HG02852 (cell line): Measurements from ENCODE around the gene PKHD1.
"Not testable (repeated sequence)": the region's sequence is repeated elsewhere in the genome, so short reads cannot be mapped to it uniquely, and the experiment has no call there.

Experiments
- ATAC-seq: cut with Tn5 transposase; IDR thresholded peaks from one replicate; pipeline ENCODE4 v1.9.1; 2021; ENCODE audit warnings: mild to moderate bottlenecking, moderate library complexity; ENCODE audit not compliant: unreplicated experiment

The PKHD1 gene

DNA sequence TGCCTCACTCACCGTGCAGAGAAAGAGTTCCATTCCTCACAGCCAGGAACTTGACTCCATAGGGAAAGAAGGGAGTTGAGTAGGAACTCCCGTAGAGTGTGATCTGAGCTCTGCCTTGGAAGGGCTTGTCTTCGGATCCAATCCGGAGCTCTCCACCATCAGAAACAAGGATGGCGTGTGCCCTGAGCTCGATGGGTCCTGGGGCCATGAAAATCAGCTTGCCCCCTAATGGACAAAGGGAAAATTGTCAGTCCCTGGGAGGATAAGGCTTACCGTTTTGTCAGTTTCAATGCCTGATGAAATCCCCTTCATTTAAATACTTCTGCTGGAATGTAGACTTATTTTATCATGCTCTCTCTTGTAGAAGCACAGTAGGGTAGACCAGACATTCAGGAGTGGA, 153.3 kb downstream of the PKHD1 start:
- no peak for ATAC-seq

DNA sequence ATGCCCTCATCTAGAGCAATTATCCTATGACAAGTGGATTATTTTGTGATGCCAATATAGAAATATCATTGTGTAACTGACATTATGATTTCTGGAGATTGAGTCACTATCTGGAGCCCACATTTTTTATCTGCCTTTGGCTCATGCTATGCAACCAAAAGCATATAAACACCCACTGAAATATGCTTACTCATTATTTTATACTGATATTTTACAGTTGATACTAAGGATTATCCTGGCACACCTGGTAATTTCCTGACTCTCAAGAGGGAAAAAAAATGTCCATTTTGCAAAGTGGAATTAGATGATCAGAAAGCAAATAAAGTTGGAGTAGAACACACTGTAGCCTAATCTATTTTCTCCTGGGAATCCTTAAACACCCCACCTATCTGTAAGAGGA, 154.5 kb downstream of the PKHD1 start:
- no peak for ATAC-seq

DNA sequence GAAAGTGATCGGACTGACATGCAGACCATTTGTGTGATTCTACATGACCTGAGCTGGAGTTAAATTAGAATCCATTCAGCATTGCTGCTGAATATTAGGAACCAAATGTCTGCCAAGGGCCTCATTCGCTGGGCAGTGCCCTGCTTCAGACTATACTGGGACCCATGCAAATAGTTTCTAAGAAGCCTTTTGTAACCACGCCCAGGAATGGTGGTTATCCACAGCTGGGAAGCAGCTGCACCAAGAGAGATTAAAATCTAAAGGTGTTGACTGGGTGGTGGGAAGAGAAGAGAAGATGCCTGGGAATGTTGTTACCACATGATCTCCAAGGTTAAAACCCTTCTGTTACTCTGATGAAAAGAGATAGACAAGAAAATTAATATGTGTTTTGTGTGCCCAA, 156.8 kb downstream of the PKHD1 start:
- no peak for ATAC-seq

DNA sequence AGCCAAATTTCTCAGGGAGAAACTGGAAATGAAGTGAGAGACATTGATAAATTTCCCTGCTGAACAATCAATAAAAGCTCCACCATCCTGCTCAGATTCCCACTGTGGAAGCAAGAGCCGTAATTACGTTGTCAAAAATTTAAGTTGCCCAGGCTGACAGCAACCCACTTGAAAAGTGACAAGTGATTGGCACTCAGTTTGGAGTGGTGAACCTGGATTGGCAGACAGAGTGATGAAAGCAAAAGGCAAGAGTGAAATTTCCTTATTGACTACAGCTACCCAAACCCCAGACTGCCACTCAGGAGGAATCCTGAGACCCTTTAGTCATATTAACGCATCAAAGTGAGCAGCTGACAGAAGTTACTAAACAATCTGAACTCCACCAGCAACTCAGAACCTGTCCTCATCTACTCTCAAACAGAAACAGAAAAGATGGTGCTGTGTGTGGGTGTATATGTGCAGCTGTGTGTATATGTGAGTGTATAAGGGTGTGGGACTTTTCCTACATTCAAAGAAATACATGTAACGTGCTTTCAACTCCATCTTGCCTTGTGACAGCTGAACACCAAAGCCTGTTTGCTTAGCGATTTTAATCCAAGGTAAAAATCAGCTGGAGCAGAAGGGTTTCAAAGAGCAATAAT, 157.4 kb downstream of the PKHD1 start:
- ATAC-seq: peak; percentile 33

DNA sequence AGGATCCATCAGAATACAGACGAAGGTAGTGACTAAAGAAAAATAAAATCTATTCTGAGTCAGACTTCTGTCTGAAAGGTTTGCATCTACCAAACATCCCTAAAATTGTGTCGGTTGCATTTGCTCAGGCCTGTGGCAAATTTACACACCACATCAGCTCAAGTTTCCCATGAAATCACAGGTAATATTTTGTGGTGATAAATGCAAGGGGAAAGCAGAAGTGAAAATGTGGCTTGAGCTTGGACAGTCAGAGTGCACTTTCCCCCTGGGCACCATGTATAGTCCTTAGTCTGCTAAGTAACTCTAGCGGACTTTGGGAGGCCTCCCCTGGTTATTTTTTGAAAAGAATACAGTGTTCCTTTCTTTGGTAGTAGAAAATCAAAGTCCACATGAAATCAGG, 159.1 kb downstream of the PKHD1 start:
- peak; percentile 71 for ATAC-seq

DNA sequence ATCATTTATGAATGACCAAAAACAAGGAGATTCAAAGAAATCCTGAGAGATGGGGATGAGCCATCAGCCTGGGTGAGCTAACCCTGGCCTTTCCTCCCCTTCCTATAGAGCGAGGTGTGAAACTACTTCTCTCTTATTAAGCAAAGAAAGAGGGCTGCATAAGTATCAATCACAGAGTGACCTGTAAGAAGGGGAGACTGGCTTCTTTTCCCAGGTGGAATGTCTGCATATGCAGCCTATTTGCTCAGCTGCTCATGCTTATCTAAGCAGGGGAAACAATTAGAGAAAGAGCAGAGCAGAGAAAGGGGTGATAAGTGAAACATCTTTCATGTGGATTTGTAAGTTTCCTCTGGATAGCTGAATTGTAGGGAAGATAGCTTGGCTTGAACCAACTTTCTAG, 160.0 kb downstream of the PKHD1 start:
- ATAC-seq: no peak

DNA sequence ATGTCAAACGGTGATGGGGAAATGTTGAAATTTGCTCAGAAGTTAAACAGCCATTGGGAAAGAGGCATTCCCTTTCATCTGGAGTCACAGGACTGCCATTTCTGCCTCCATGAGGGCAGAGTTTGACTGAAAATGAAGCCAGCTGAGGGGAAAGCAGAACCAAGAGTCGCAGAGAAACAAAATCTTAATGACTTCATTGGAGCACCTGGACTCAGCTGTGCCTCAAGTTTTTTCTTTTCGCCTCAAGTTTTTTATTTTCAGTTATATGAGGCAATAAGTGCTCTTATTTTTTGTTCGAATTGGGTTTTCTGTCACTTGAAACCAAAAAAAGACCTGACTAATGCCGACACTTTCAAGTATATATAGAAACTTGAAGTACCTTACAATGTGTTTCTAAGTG, 161.3 kb downstream of the PKHD1 start:
- no peak for ATAC-seq

DNA sequence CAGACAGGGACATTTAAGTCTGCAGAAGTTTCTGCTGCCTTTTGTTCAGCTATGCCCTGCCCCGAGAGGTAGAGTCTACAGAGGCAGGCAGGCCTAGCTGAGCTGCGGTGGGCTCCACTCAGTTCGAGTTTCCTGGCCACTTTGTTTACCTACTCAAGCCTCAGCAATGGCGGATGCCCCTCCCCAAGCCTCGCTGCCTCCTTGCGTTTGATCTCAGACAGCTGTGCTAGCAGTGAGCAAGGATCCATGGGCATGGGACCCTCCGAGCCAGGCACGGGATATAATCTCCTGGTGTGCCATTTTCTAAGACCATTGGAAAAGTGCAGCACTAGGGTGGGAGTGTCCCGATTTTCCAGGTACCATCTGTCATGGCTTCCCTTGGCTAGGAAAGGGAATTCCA, 164.9 kb downstream of the PKHD1 start:
- not testable (repeated sequence) for ATAC-seq

DNA sequence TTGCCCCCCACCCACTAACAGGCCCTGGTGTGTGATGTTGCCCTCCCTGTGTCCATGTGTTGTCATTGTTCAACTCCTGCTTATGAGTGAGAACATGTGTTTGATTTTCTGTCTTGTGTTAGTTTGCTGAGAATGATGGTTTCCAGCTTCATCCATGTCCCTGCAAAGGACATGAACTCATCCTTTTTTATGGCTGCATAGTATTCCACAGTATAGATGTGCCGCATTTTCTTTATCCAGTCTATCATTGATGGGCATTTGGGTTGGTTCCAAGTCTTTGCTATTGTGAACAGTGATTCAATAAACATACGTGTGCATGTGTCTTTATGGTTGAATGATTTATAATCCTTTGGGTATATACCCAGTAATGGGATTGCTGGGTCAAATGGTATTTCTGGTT, 169.1 kb downstream of the PKHD1 start:
- ATAC-seq: not testable (repeated sequence)

DNA sequence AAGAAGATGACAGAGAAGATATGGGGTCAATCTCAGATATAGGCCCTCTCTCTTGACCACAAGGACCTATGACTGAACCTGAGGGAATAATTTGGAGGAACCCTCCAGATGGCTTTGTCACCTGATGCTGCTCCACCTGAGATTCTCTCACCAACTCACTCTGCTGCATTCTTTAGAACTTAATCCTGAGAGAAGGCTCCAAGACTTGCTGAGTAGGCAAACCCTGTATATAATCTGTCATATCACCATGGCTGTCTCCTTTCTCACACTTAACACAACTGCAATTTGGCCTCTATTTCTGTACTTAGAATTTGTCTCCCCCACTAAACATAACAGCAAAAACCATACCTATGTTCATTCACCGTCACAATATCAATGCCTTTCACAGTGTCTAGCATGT, 172.3 kb downstream of the PKHD1 start:
- ATAC-seq: no peak

DNA sequence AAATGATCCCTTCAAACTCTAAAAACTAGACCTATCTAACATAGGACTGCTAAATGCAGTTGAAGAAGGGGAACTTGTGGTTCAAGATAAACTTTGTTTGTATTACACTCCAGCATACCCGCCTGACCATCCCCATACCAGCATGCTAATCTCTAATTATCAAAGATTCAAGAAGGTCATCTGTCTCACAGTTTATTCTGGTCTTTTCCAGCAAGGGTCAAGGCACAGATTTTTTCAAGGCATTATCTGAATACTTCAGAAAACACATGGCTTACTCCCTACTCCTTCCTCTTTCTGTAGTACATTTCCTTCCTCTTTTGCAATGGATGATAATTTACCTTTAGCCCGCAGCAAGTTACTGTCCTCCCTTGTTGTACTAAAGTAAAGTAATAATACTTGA, 174.1 kb downstream of the PKHD1 start:
- no peak for ATAC-seq

DNA sequence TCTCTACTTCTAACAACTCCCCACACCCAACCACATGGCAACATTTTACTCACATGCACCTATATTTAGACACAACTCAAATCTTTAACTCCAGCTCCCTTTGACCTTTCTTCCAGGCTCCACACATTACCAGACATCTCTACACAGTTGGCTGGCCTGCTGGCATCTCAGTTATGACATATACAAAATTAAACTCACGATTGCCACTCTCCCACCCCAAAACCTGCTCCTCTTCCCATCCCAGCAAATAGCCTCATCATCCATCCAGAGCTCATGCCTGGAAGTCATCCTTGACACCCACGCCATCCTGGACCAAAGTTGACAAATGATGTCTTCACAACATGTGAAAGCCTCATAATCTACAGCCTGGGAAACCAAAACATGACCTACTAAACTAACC, 176.6 kb downstream of the PKHD1 start:
- no peak for ATAC-seq

DNA sequence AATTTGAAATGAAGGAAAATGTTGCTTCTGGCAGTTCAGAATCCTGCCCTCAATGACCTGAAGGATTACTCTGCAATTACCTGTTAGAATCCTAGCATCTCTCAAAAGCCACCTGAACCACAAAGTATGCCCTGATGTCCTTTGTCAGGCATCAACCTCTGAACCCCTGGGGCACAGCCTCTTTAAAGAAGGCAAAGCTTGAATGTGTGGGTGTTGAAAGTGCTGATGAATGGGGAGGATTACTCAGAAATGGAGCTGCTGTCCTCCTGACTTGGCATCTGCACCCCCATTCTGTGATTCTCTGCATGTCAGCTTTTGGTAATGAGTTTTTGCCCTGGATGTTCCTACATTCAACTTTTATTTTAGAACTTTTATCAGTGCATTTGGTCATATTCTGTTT, 179.2 kb downstream of the PKHD1 start:
- no peak for ATAC-seq

DNA sequence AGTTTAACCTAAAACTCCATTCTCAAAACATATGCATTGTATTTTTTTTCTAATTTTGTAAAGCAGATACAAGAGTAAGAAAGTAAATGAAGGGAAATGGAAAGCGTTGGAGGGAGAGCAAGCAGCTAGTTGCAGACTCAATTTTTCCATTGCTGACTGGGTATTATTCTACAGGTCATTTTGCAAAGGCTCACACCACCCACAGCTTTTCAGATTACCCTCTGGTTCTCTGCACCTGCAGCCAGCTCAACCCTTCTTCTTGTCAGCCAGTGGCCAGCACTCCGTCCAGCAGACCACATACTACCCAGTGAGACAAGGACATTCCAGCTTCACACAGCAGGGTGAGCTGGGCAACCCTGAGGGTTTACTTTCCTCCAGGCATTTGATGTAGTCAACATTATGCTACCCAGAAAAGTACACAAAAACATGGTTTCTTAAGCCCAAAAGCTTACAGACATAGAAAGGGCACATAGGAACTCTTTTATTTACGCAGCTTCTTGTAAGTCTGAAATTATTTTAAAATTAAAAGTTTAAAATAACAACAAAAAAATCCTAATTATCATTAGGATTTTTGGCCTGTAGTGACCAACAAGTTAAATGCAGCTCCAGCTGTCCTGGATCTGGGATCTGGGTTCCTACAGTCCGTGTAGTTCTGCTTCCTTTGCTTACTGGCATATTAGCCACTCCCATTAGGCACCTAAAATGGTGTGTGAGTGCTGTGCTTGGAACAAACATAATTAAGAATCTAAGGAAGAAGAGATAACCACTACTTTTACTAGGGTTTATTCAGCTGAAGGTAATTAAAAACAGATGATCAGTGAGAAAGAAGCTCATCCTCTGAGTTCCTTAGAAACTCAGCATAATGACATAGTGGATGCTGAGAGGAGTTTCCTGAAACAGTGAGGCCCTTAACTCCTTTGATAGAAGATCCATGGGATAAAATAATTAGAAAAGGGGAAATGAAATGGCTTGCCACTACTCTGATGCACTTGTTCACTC, 185.3 kb downstream of the PKHD1 start:
- no peak for ATAC-seq

DNA sequence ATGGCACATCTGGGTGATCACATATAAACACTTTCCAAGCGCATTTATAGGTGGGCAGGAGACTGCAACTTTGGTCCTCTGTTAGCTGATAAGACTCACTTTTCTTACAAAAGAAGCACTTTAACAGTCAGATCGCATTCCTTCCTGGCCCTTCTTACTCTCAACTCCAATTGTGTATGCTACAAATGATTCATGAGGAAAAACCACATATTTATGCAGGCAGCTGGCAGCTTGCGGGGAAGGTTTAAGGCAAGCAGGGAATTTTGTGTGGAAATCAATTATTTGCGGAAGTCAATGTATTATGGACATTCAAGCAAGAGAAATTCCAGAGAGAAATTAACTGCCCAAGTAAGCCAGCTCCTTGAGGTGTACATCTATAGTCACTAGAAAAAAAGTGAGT, 194.0 kb downstream of the PKHD1 start:
- no peak for ATAC-seq

DNA sequence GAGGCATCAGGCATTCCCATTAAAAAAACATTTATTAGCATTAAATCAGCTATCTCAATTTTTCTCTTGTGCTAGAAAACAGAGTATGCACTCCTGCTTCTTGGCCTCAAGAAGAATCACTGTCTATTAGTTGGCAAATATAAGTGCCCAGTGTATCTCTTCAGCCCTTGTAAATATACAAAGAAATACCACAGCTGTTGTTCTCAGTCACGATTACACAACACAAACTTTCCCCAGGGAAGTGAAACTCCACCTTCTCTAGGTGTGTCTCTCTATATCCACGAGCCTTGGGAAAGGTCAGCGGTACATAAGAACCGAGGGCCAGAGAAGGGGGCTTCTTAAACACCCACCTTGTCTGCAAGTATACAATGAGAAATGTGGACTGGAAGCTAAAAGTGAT, 194.7 kb downstream of the PKHD1 start:
- no peak for ATAC-seq

DNA sequence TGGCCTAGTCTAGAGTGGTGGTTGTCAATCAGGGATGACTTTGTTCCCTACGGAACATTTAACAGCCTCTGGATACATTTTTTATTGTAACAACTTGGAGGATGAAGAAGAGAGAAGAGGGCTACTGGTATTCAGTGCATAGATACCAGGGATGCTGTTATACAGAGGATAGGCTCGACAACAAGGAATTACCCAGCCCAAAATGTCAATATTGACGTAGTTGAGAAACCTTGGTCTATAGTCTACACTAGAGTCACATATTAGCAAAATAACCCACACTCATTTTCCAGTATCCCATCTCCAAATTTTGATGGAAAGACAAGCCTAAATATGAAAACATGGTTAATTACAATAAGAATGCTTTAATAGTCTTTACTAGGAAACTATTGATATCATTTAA, 195.1 kb downstream of the PKHD1 start:
- ATAC-seq: no peak

DNA sequence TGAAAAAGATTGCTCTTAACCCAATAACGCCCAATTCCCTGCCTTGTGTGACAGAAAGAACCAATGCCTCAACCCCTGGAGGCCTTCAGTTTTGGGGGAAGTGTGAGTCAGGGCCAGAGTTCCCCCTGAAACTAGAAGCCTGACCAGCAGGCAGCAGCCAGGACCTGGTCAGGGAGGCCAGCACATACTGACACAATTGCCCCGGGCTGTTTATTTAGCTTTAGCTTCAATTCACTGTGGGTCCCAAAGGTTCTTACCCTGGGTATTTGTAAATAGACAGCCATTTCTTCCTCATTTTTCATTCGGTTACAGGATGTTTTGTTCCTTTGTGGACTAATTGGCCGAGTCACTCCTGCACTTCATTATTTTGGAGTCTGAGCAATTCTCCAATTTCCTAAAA, 195.6 kb downstream of the PKHD1 start:
- no peak for ATAC-seq

DNA sequence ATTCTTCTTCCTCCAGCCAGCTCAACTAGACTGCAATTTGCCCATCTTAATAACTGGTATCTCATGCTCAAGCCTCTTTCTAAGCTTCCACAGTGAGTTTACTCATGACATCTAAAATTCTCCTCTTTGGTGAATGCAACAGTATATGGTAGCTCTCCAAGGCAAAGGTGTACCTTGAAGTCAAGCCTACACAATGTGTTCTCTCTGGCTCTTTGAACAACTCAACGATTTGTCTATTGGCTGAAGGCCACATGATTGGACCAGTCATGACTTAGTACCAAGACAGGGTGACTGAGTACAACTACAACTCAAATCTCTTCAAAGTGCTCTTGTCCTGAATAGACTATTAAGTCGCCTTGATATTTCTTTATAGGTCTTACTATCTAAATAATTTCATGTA, 199.6 kb downstream of the PKHD1 start:
- no peak for ATAC-seq

DNA sequence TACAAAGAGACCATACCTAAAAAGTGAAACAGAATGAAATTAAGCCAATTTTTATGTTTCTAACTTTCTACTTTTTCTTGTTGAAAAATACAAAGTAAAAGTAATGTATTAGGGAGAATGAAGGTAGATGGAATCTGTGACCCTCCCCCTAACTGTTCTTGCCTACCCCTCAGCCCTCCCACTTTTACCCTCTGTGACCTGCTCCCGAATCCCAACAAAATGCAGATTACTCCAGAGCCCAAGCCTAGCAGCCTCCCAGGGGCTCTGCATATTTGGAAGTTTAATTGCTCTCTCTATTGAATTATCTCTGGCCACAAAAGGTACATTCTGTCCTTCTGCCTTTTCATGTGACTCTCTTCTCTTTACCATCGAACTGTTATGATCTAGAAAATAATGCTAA, 201.5 kb downstream of the PKHD1 start:
- no peak for ATAC-seq

DNA sequence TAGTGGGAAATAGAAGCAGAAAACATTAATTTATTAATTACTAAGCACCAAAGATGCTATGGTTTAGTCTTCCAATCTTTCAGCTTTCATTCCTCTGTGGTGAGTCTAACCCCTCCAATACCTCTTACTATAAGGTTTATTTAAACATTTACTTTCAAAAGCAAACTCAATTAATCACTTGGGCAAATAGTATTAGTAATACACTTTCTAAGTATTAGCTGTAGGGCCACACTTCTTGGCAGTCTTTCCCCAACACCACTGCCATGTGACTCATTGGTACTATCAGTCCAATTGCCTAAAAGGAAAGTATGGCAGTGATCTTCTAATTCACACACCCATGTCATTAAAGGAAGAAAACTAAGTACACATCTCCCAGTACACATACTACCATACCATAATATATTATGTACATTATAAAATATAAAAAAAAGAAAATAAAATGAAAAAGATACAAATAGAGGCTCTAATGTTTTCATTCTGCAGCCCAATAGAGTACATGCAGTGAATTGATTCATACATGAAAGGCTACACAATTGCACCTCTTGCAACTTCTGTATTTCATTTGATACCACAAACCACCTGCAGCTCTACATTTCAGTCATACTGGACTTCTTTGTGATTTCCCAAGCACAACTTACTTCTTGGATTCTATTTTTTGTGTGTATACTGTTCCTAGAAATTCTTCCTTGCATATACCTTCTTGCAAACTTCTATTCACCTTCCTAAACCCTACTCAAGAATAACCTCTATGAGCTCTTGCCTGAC, 218.6 kb downstream of the PKHD1 start:
- ATAC-seq: peak; percentile 83

DNA sequence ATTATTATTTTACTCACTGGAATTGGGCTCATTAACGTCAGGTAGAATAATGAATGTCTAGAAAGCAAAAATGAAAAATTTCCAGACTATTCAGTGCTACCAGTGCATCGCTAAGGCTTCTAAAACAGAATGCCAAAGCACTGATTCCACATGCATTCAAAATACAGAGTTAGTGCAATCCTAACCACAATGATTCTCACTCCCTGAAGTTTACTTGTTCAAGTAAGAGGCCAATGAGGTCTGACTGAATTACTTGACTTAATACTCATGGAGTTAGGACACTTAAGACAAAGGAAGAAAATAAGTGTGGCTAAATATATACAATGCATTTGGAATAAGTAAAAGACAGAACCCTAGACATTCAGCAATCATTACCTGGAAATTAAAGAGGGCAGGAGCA, 220.5 kb downstream of the PKHD1 start:
- no peak for ATAC-seq
